Esophagus (tissue), 2 donors: Measurements from ENCODE around the gene PIGBOS1. TPM values are rescaled to one million over a fixed set of nuclear protein-coding genes. Genes with fewer than 3 reads are reported as not detected.
"Not testable (repeated sequence)": the region's sequence is repeated elsewhere in the genome, so short reads cannot be mapped to it uniquely, and the experiment has no call there.

Experiments used
- H3K27ac ChIP-seq, 2 donors: one replicate each; pipeline ENCODE4 v1.5.1; 2013; ENCODE audit warnings: low read depth in 2 of 2, mild to moderate bottlenecking in 2 of 2, inconsistent platforms in 1 of 2, low read length in 1 of 2, moderate library complexity in 1 of 2
- H3K27me3 ChIP-seq, 2 donors: one replicate each; pipeline ENCODE4 v1.6.1; 2013; ENCODE audit warnings: low read length in 2 of 2, control low read depth in 1 of 2, mild to moderate bottlenecking in 1 of 2; ENCODE audit not compliant: insufficient read depth in 2 of 2, control insufficient read depth in 1 of 2
- H3K36me3 ChIP-seq, 2 donors: one replicate each; pipeline ENCODE4 v1.6.1; 2013; ENCODE audit warnings: low read length in 1 of 2; ENCODE audit not compliant: control insufficient read depth in 2 of 2, insufficient read depth in 2 of 2
- H3K4me1 ChIP-seq, 2 donors: one replicate each; pipeline ENCODE4 v1.6.1; 2013; ENCODE audit warnings: low read length in 1 of 2; ENCODE audit not compliant: control insufficient read depth in 2 of 2, insufficient read depth in 2 of 2
- H3K4me3 ChIP-seq, 2 donors: one replicate each; pipeline ENCODE4 v1.5.1; 2013; ENCODE audit warnings: low read length in 2 of 2, mild to moderate bottlenecking in 2 of 2, low read depth in 1 of 2, moderate library complexity in 1 of 2
- H3K9me3 ChIP-seq, 2 donors: one replicate each; pipeline ENCODE4 v1.6.1; 2013; ENCODE audit warnings: mild to moderate bottlenecking in 2 of 2, low read depth in 1 of 2, low read length in 1 of 2, moderate library complexity in 1 of 2; ENCODE audit not compliant: control insufficient read depth in 2 of 2, insufficient read depth in 1 of 2
- WGBS, 2 donors: extraction: QIAGEN DNeasy Blood & Tissue Kit; methylation state at CpG; one replicate each; pipeline ENCODE4 v1.1.7; 2013; 5-methylcytosine and 5-hydroxymethylcytosine counted together
- polyA plus RNA-seq, 2 donors: library from polyadenylated mRNA; stranded (reverse); fragments of 200-250 nt; gene quantifications; one replicate each; pipeline ENCODE4 v1.2.3, GENCODE V29; 2013
- donor health status: healthy with polysubstance abuse.
- donor health status: Bipolar disorder and iron deficiency.

The PIGBOS1 gene
- polyA plus RNA-seq, 2 donors, result 9.2 to 9.5 TPM

GRCh38 chr15:55286442-55287189, 32.3 kb downstream of the PIGBOS1 start:
- H3K4me1 ChIP-seq, H3K36me3 ChIP-seq, H3K27me3 ChIP-seq, H3K4me3 ChIP-seq, H3K9me3 ChIP-seq, H3K27ac ChIP-seq: not testable (repeated sequence)
- WGBS, 2 donors, result 92 to 94% methylated on average over 9 to 10 of the region's 10 CpGs

DNA sequence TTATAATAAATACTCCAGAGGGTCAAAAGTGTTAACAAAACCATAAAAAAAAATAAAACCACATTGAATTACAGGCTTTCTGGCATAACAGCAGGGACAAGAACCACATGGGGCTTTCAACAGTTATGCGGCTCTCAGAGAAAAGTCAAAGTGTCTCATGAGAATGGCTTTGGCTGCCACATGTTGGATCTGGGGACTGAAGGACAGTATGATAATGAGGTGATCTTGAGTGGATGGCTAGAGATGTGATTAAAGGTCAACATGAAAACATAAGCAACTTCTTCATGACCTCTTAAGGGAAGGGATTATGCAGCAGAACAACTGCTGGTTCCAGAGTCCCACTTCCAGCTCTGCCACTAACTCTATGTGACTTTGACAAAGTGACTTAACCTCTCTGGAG, 34.5 kb downstream of the PIGBOS1 start:
- no peak overlapping the region for H3K27ac ChIP-seq
- no peaks in the 10 kb centered on the region for H3K36me3 ChIP-seq
- H3K27me3 ChIP-seq, result no peaks in the 10 kb centered on the region
- H3K4me1 ChIP-seq, result peaks cover 0 to 4% of the 10 kb centered on the region in 2 donors
- WGBS, 2 donors, result 68 to 70% methylated on average over 1 of the region's 1 CpG
- no peak overlapping the region for H3K4me3 ChIP-seq
- no peaks in the 10 kb centered on the region for H3K9me3 ChIP-seq

- no peaks in the 10 kb centered on the region for H3K9me3 ChIP-seq
- no peaks in the 10 kb centered on the region for H3K36me3 ChIP-seq
- 66 to 80% methylated on average over 6 of the region's 6 CpGs for WGBS, 2 donors
- H3K4me3 ChIP-seq, result no peak overlapping the region
- H3K27ac ChIP-seq, result no peak overlapping the region
- H3K4me1 ChIP-seq, result peaks cover 0 to 2% of the 10 kb centered on the region in 2 donors
- no peaks in the 10 kb centered on the region for H3K27me3 ChIP-seq
Measured at GRCh38 chr15:55283379-55284147, 35.4 kb downstream of the PIGBOS1 start.

- H3K27ac ChIP-seq, result peak overlapping the region; percentile 26 to 52
Measured at GRCh38 chr15:55282284-55282833, 36.6 kb downstream of the PIGBOS1 start.

GRCh38 chr15:55281517-55282228, 37.2 kb downstream of the PIGBOS1 start:
- no peak overlapping the region for H3K4me3 ChIP-seq
- peaks cover 0 to 2% of the 10 kb centered on the region in 2 donors for H3K4me1 ChIP-seq
- H3K27ac ChIP-seq, result no peak overlapping the region
- H3K36me3 ChIP-seq, result no peaks in the 10 kb centered on the region
- H3K9me3 ChIP-seq, result no peaks in the 10 kb centered on the region
- H3K27me3 ChIP-seq, result no peaks in the 10 kb centered on the region

More at GRCh38 chr15:55282284-55282833, 36.6 kb downstream of the PIGBOS1 start:
- WGBS, 2 donors, result 71 to 80% methylated on average over 5 of the region's 5 CpGs
- Histone ChIP-seq H3K9me3 (no peaks in the 10 kb centered on the region), H3K4me3 (no peak overlapping the region), H3K4me1 (peaks cover 0 to 2% of the 10 kb centered on the region in 2 donors), H3K27me3 (no peaks in the 10 kb centered on the region), H3K36me3 (no peaks in the 10 kb centered on the region)

GRCh38 chr15:55280589-55280988, 38.3 kb downstream of the PIGBOS1 start:
- not testable (repeated sequence) for H3K27ac ChIP-seq, H3K27me3 ChIP-seq, H3K9me3 ChIP-seq, H3K4me3 ChIP-seq, H3K4me1 ChIP-seq, H3K36me3 ChIP-seq
- WGBS, 2 donors, result 73 to 81% methylated on average over 2 of the region's 2 CpGs

- H3K27me3 ChIP-seq, result no peaks in the 10 kb centered on the region
- peaks cover 0 to 2% of the 10 kb centered on the region in 2 donors for H3K4me1 ChIP-seq
- no peaks in the 10 kb centered on the region for H3K36me3 ChIP-seq
- peak overlapping the region in 1 of 2 donors; percentile 15 for H3K27ac ChIP-seq
- H3K4me3 ChIP-seq, result no peak overlapping the region
- H3K9me3 ChIP-seq, result no peaks in the 10 kb centered on the region
- 55 to 62% methylated on average over 4 of the region's 4 CpGs for WGBS, 2 donors
Measured at GRCh38 chr15:55279746-55280351, 39.1 kb downstream of the PIGBOS1 start.

DNA sequence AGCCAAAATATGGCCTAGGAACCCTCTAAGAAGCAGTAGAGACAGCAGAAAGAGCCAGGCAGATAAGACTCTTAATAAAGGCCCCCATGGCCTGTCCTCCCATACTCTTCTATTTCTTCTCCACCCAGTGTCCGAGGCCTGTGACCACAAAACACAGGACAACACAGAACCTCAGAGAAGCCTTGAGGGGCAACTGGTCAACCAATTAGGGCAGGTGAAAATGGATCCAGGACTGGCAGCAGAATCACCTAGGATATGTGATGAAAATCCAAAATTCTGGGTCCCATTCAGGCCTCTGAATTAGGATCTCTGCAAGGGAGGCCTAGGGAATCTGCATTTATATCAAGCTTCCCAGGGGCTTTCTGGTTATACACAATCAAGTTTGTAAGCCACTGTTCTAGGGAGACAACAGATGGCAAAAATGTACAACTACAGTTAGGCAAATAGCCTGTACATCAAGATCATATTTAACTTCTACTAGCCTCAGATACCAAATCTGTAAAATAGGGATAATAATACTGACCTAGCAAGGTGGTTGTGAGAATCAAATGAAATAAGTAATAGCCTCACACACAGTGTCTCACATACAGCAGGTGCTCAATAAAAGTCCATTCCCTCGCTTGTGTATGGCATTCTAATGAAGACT, 39.7 kb downstream of the PIGBOS1 start:
- no peak overlapping the region for H3K4me3 ChIP-seq
- no peaks in the 10 kb centered on the region for H3K36me3 ChIP-seq
- H3K9me3 ChIP-seq, result no peaks in the 10 kb centered on the region
- no peaks in the 10 kb centered on the region for H3K27me3 ChIP-seq
- peak overlapping the region in 1 of 2 donors; percentile 4 for H3K27ac ChIP-seq
- 83 to 85% methylated on average over 2 of the region's 2 CpGs for WGBS, 2 donors
- peaks cover 0 to 2% of the 10 kb centered on the region in 2 donors for H3K4me1 ChIP-seq

- Histone ChIP-seq H3K27me3 (no peaks in the 10 kb centered on the region), H3K4me1 (peaks cover 0 to 2% of the 10 kb centered on the region in 2 donors), H3K27ac (peak overlapping the region in 1 of 2 donors; percentile 48), H3K4me3 (no peak overlapping the region), H3K36me3 (no peaks in the 10 kb centered on the region), H3K9me3 (no peaks in the 10 kb centered on the region)
- 69 to 75% methylated on average over 2 of the region's 2 CpGs for WGBS, 2 donors
Measured at GRCh38 chr15:55277715-55278114, 41.2 kb downstream of the PIGBOS1 start.
